DND-41 (cell line): ENCODE results near the gene GCC2.
"Not testable (repeated sequence)": the region's sequence is repeated elsewhere in the genome, so short reads cannot be mapped to it uniquely, and the experiment has no call there.

ENCODE experiments used
- ATAC-seq: fragments of 200-7000 bp; cut with Tn5 transposase; 3 replicates; pipeline ENCODE4 v1.9.1; 2021; ENCODE audit warnings: low read depth; ENCODE audit not compliant: insufficient read depth
- DNase-seq: peaks from one replicate; pipeline ENCODE4 v3.0.0-alpha.2; 2020
- H2AFZ ChIP-seq: 2 replicates; pipeline ENCODE4 v1.6.0; 2012; ENCODE audit warnings: low read depth, low read length
- H3K27ac ChIP-seq: 2 replicates; pipeline ENCODE4 v1.5.1; 2012; ENCODE audit warnings: low read length, inconsistent platforms
- H3K27me3 ChIP-seq: fragments of 200-600 bp; sonication (generic); 2 replicates; pipeline ENCODE4 v1.6.0; 2012; ENCODE audit warnings: low read length, mild to moderate bottlenecking, inconsistent platforms; ENCODE audit not compliant: insufficient read depth, poor library complexity
- H3K36me3 ChIP-seq: 2 replicates; pipeline ENCODE4 v1.5.1; 2012; ENCODE audit warnings: low read length, inconsistent platforms; ENCODE audit not compliant: insufficient read depth
- H3K4me1 ChIP-seq: 2 replicates; pipeline ENCODE4 v1.5.1; 2012; ENCODE audit warnings: mild to moderate bottlenecking, low read length; ENCODE audit not compliant: insufficient read depth
- H3K4me2 ChIP-seq: 2 replicates; pipeline ENCODE4 v1.6.0; 2012; ENCODE audit warnings: mild to moderate bottlenecking, moderate library complexity, low read length, inconsistent platforms; ENCODE audit not compliant: insufficient read depth
- H3K4me3 ChIP-seq, 2 experiments: fragments of 200-600 bp in 1 of 2; shearing (Covaris generic) in 1 of 2; 2 replicates each; pipeline ENCODE4 v1.5.1; 2012 to 2016; ENCODE audit warnings: inconsistent platforms in 2 of 2, low read length in 2 of 2, mild to moderate bottlenecking in 2 of 2, low read depth in 1 of 2, moderate library complexity in 1 of 2
- H3K79me2 ChIP-seq: 2 replicates; pipeline ENCODE4 v1.6.0; 2012; ENCODE audit warnings: low read length, inconsistent platforms; ENCODE audit not compliant: insufficient read depth
- H3K9ac ChIP-seq: 2 replicates; pipeline ENCODE4 v1.6.0; 2012; ENCODE audit warnings: low read depth, mild to moderate bottlenecking, inconsistent platforms, low read length, moderate library complexity
- H3K9me3 ChIP-seq: 2 replicates; pipeline ENCODE4 v1.5.1; 2012; ENCODE audit warnings: low read length, moderate library complexity, mild to moderate bottlenecking, inconsistent platforms; ENCODE audit not compliant: insufficient read depth, severe bottlenecking
- H4K20me1 ChIP-seq: 2 replicates; pipeline ENCODE4 v1.6.0; 2012; ENCODE audit warnings: low read length; ENCODE audit not compliant: insufficient read depth
- EZH2 ChIP-seq: IDR thresholded peaks from 3 replicates; pipeline ENCODE4 v1.6.1; 2012; ENCODE audit warnings: borderline replicate concordance, low read depth, mild to moderate bottlenecking, moderate library complexity, low read length, inconsistent platforms; ENCODE audit not compliant: severe bottlenecking
- TF ChIP-seq, protein P1 (sequence below): IDR thresholded peaks from 2 replicates; pipeline ENCODE4 v1.5.1; 2012; ENCODE audit warnings: borderline replicate concordance, low read length, moderate library complexity, mild to moderate bottlenecking; ENCODE audit not compliant: poor library complexity, severe bottlenecking; ENCODE audit errors: extremely low read depth

GCC2 gene

DNA sequence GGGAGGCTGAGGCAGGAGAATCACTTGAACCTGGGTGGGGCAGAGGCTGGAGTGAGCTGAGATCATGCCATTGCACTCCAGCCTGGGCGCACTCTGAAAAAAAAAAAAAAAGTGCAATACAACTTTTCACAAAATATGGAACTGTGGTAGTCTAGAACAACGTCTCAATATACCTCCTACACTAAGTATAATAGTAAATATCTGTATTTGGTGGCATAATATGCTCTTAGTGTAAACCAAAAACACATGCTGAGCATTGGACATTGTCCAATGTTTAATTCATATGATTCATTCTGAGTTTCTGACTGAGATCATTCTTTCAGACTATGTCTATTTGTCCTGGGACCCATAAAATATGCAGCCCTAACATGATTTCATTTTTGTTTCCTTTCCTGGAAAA, 65.5 kb downstream of the GCC2 start:
- H3K9me3 ChIP-seq, H3K27me3 ChIP-seq, H2AFZ ChIP-seq, H3K4me1 ChIP-seq, H4K20me1 ChIP-seq, H3K79me2 ChIP-seq, H3K27ac ChIP-seq, H3K36me3 ChIP-seq, H3K4me2 ChIP-seq, ATAC-seq, H3K4me3 ChIP-seq, DNase-seq, H3K9ac ChIP-seq: not testable (repeated sequence)

DNA sequence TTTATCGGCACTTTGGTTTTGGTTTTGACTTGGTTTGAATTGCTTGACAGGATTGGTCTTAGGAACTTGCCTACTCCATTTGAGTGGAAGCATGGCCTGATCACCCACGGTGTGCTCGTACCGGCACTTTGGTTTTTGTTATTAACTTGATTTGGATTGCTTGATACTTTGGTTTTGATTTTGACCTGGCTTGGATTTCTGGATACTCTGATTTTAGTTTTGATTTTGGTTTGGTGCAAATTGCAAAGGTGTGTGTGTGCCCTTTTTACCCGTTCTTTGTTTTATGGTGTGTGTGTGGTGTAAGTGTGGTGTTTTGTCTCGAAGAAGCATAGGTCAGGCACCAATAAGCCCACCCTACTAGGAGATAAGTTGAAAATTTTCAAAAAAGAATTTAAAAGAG, 75.7 kb downstream of the GCC2 start:
- ATAC-seq, H3K4me2 ChIP-seq, H3K4me3 ChIP-seq, H3K36me3 ChIP-seq, H3K9ac ChIP-seq, H3K9me3 ChIP-seq, H3K4me1 ChIP-seq, H2AFZ ChIP-seq, H3K79me2 ChIP-seq, H3K27me3 ChIP-seq, H3K27ac ChIP-seq, DNase-seq, H4K20me1 ChIP-seq: not testable (repeated sequence)

DNA sequence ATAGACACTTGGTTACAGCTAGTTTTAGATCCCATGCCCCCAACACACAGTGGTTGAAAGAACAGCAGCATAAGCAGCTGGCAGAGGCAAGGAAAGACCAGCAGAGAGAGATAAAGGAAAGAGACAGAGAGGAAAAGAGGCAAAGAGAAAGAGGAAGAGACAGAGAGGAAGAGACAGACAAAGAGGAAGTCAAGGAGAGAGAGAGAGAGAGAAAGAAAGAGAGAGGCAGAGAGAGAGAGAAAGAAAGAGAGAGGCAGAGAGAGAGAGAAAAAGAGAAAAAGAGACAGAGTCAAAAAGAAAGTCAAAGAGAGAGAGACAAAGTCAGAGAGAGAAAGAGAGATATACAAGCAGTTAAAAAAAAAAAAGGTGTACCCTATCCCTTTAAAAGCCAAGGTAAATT, 76.3 kb downstream of the GCC2 start:
- DNase-seq, H4K20me1 ChIP-seq, H3K4me1 ChIP-seq, H3K27ac ChIP-seq, H3K9me3 ChIP-seq, H3K36me3 ChIP-seq, H3K4me3 ChIP-seq, H3K9ac ChIP-seq, H2AFZ ChIP-seq, ATAC-seq, H3K4me2 ChIP-seq, H3K27me3 ChIP-seq, H3K79me2 ChIP-seq: not testable (repeated sequence)

DNA sequence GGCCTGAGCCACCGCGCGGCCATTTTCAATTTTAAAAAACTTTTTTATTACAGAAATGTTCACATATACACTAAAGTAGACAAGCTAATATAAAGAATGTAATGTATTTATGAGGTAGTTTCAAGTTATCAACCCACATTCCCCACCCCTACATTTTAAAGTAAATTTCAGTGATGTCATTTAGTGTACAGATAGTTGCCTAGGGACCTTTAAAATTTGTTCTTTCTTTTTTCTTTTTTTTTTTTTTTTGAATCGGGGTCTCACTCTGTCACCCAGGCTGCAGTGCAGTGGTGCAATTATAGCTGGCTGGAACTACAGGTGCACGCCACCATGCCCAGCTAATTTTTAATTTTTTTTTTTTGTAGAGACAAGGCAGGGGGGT, 82.7 kb downstream of the GCC2 start:
- TF ChIP-seq, protein P1, sequence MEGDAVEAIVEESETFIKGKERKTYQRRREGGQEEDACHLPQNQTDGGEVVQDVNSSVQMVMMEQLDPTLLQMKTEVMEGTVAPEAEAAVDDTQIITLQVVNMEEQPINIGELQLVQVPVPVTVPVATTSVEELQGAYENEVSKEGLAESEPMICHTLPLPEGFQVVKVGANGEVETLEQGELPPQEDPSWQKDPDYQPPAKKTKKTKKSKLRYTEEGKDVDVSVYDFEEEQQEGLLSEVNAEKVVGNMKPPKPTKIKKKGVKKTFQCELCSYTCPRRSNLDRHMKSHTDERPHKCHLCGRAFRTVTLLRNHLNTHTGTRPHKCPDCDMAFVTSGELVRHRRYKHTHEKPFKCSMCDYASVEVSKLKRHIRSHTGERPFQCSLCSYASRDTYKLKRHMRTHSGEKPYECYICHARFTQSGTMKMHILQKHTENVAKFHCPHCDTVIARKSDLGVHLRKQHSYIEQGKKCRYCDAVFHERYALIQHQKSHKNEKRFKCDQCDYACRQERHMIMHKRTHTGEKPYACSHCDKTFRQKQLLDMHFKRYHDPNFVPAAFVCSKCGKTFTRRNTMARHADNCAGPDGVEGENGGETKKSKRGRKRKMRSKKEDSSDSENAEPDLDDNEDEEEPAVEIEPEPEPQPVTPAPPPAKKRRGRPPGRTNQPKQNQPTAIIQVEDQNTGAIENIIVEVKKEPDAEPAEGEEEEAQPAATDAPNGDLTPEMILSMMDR: no peak
- TF ChIP-seq EZH2: no peak
- Histone ChIP-seq H3K9me3 (no peaks in the 10 kb centered on the region), H2AFZ (no peak overlapping the region), H3K27ac (no peak overlapping the region), H3K4me1 (peaks cover 32% of the 10 kb centered on the region), H3K9ac (no peak overlapping the region), H3K36me3 (no peaks in the 10 kb centered on the region; the same call in 1 of the 2 replicates), H3K4me3 (no peak overlapping the region), H4K20me1 (0 out of 2 replicates have a peak, but pooled peaks cover 2% of the 10 kb centered on the region), H3K27me3 (no peaks in the 10 kb centered on the region), H3K4me2 (no peak overlapping the region), H3K79me2 (peaks cover 21% of the 10 kb centered on the region)
- DNase-seq: no peak
- no peak for ATAC-seq

DNA sequence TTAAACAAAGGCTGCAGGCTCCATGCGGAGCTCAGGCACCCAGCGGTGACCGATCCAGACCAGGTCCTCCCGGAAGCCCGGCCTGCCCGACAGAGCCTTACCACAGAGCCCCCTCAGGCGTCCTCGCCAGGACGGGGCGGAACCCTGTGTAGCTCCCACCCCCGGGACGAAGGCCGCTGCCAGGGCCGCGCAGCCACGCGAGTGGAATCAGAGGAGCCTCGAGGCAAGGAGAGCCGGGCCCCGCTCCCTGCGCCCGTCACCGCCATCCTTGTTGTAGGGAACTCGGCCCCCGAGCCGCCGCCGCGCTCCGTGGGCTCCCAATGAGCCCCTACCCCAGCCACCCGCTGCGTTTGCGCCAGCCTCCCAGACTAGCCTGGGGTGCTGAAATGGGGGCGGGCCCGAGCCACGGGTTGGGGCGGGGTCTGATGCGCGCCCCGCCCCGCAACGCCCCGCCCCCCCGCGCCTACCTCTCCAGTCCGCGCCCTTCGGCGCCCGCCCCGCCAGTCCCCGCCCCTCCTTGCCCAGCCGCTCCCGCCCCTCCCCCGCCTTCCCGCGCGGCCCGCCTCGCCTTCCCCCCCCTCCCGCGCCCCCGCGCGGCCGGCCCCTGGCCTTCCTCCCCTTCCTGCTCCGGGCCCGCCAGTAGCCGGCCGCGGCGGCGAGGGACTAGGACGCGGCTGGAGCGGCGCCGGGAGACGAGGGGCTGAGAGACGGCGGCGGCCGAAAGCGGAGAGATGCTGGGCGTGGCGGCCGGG, 85.0 kb downstream of the GCC2 start, which contains the start of gene LIMS1:
LIMS1 (plus strand) TSS at position 639 of the 752 bp plus-strand sequence; CDS start at position 732, 93 bp downstream.
- no peak for TF ChIP-seq EZH2
- TF ChIP-seq, protein P1: no peak
- no peaks in the 10 kb centered on the region for H3K9me3 ChIP-seq
- H3K27me3 ChIP-seq: no peaks in the 10 kb centered on the region
- peak within 1 kb of the TSS; percentile 80 for H2AFZ ChIP-seq
- ATAC-seq: peak; percentile 89
- peaks cover 6% of the 10 kb centered on the region; the same call in 1 of the 2 replicates for H4K20me1 ChIP-seq
- H3K4me1 ChIP-seq: peaks cover 45% of the 10 kb centered on the region
- H3K79me2 ChIP-seq: peaks cover 38% of the 10 kb centered on the region
- no peaks in the 10 kb centered on the region; the same call in 1 of the 2 replicates for H3K36me3 ChIP-seq
- H3K9ac ChIP-seq: peak within 1 kb of the TSS; percentile 84
- H3K4me3 ChIP-seq: peak within 1 kb of the TSS; percentile 75 to 82
- DNase-seq: peak; percentile 88
- peak within 1 kb of the TSS; percentile 92 for H3K4me2 ChIP-seq
- peak within 1 kb of the TSS; percentile 84 for H3K27ac ChIP-seq
